Fibroblast of skin of right quadriceps (primary cell): ENCODE measurements around the gene HES2.
"Not testable (repeated sequence)": the region's sequence is repeated elsewhere in the genome, so short reads cannot be mapped to it uniquely, and the experiment has no call there.

Experiments used
- DNase-seq: peaks from one replicate; pipeline ENCODE4 v3.0.0-alpha.2; 2013

HES2 gene

DNA sequence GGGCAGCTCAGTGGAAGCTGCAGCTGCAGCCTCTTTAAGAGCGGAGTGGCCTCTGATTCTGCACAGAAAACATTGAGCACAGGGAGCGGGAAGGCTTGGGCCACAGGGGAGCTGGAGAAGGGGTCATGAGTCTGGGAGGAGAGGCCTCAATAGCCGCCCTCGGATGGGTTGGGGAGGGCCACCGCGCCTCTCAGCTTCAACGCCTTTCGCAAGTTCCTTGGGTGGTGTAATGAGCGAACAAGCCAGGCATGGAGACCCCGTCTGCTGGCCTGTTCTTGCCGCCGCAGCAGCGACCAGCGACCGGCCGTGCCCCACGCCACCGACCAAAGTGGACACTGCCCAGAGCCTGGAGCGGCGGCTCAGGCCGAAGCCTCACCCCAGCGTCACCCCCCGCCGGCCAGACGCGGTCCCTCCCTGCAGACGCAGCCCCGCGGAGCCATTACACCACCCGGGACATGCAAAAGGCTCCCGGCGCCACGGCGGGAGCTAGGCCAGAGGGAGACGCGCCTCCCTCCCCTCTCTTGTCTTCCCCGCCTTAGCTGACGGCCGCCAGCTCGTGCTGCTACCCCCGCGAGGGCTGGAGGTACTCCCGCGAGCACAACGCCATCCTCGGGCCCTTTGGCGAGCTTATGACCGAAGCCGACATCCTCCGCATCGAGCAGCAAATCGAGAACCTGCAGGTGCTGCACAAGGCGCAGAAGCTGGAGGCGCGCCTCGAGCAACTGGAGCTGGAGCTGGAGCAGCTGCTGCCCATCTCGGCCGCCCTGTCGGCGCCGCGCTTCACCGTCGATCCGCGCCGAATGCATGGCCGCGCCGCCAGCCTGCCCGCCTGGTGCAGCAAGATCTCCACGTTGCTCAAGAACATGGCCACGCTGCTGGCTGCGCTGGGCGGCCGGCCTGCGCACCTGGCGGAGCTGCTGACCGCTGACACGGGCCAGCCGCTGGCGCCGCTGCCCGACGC is 34.5 kb upstream of the HES2 start:
- not testable (repeated sequence) for DNase-seq

DNA sequence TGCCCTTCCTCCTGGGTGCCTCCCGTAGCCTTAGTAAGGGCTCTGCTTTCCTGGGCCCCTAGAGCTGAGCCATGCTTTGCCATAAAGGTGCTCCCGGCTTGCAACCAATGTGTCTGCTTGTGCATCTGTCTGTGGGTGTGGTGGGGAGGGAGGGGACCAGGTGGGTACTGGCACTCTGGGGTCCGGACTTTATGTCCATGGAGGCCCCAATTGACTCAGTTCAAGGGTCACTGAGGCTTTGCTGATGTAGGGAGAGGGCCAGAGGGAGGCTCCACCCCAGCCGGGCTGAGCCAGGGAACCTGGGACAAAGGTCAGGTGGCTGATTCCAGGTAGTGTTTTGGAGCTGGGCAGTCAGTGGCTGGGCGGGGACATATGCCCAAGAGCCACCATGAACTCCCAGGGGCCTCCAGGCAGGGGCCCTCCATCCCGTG is 31.2 kb upstream of the HES2 start:
- DNase-seq = no peak

DNA sequence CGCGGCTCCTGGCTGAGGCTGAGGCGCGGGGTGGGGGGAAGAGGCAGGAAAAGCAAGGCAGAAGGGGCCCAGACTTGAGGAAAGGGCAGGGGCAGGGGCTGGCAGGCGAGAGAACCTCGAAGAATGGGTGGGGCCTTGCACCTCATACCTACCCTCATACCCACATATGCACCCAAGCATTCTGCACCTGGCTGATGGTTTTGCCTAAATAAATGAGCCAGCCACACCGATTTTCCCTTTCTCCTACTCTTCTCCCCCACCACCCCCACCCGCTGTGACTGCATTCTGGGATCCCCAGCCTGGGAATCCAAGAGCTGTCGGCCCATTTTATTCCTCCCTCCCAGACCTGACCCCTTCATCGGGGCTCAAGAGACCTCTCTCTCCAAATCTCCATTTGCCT is 30.8 kb upstream of the HES2 start:
- DNase-seq = not testable (repeated sequence)

DNA sequence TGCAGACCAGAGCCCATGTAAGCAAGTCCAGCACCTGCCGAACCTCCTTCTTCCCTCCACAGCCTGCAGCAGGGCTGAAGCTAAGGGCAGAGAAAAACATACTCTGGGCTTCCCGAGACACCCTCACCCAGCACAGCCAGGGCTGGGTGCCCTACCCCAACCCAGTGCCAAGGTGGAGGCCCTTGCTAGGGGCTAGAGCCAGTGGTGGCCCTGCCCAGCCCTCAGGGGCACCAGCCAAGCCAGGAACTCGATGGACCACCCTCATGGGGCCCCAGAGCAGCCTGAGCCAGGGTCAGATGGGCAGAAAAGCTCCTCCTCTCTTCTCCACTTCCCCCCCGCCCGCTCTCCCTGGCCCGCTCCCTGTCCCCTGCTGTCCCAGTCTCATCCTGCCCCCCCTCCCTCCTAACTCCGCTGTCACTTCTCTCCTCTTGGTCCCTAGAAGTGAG is 30.3 kb upstream of the HES2 start:
- no peak for DNase-seq

DNA sequence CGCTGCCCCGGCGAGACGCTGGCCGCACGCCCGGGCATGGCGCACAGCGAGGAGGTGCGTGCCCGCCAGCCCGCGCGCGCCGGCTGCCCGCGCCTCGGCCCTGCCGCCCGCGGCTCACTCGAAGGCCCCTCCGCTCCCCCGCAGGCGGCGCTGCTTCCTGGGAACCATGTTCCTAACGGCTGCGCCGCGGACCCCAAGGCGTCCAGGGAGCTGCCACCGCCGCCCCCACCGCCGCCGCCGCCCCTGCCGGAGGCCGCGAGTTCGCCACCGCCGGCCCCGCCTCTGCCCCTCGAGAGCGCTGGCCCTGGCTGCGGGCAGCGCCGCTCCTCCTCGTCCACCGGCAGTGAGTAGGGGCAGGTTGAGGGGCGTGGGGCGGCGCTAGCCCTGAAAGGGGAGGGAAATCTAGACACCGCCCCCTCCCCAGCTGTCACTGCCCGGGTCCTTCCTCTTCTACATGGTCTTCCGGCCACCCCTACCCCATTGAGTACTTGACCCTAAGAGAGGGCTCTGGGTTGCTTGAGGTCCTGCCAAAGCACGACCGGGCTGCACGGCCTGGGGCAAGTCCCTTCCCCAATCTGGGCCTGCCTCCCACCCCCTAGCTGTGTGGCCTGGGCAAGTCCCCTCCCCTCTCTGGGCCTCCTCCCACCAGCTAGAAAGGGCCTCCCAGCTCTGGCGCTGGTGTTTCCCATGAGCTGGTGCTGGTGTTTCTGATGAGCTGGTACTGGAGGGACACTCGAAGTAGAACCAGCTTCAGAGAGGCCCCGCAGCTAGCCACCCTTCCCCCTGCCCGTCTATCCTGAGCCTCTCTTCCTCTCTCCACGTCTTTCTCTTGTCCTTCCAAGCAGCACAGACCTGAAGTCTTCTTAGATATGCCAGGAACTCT is 29.3 kb upstream of the HES2 start:
- no peak for DNase-seq

DNA sequence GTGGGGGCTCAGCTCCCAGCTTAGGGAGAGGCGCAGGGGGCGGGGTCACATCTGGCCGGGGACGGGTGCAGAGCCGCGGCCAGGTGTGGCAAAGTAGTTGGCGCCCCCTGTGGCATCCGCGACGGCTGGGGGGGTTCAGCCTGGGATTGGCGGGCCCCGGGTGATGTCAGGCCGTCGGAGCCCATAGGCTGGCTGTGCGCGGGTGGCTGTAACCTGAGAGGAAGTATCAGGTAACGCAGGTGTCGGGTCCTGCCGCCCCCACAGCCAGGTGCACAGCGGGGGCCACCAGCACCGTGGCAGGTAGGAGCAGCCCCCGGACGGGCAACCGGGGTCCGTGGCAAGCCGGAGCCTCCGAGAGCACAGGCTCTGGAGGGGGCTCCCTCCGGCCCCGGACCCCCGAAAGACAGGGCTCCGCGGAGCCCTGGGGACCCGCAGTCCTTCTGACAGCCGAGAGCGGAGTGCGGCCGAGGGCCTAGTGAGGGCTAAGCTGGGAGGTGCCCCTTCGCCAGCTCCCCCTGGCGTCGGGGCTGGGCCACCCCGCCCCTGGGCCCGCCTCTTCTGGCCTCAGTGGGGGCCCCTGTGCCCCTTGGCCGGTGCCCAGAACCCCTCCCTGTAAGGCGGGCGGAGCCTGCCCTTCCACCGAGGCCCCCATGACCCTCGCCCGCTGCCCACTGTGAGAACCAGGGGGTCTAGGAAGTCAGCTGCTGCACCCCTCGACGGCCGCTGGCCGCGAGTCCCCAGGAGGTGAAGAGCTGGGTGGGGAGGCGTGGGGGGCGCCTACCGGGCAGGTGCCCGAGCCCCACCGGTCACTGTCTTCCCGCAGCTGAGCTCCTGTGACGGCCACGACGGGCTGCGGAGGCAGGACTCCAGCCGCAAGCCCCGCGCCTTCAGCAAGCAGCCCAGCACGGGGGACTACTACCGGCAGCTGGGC is 28.4 kb upstream of the HES2 start:
- DNase-seq = no peak

DNA sequence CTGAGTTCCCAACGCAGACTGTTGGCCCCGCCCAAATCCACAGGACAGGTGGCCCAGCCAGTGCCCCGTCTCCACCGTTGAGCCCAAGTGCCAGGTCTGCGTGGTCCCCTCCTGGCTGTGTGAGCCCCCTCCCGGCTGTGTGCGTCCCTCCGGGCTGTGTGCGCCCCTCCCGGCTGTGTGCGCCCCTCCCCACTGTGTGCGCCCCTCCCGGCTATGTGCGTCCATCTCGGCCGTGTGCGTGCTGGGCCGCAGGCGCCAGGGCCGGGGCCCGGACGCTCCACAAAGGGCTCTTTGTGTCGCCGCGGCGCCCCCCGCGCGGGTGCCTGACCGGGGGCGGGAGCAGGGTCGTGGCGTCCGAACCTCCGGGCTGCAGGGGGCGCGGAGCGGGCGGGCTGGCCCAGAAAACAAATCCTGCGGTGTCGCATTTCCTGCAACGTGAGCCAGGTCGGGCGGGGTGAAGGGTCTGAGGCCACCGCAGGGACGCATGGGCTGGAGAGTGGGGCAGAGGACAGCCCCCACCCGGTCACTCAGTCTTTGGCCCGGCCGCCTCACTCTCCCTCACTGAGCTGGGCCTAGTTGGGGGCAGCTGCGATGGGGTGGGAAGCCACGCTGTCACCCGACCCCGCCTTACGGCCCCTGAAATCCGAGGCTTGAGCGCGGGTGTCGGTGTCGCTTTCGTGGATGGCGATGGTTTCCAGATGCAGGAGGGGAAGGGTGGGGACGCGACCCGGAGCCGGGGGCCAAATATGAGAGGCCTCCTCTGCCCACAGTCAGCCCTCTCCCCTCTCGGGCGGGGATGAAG is 27.5 kb upstream of the HES2 start:
- no peak for DNase-seq

DNA sequence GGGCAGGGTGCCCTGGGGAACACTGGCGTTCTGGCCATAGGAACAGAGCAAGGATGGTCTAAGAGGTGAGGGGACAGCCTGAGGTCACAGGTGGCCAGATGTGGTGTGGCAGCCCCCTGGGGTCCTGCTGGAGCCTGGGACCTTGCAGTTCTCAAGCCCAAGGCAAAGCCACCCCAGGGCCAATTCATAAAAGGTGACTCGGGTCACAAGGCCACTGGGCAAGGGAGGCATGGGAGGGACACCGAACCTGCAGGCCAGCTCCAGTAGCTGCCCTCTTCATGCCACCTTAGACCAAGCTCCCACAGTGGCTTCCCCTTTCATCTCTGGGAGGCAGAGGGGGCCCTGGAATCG is 26.9 kb upstream of the HES2 start:
- DNase-seq = no peak

DNA sequence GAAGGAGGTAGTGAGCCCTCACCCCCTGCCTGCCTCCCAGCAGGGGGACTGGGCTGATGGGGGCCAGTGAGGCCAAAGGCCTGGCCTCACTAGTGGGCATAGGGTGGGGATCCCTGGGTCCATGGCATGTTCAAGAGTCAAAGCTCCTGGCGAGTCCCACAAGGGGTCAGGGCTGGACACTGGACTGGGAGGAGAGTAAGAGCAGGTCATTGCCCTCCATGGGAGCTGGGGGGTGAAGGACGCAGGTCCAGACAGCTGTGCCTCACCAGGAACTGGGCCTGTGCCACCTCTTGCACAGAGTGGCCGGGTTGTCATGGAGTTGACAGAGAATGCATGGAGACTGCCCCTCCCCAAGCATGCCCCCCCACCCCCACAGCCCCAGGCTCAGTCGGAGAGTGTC is 26.2 kb upstream of the HES2 start:
- DNase-seq = not testable (repeated sequence)

DNA sequence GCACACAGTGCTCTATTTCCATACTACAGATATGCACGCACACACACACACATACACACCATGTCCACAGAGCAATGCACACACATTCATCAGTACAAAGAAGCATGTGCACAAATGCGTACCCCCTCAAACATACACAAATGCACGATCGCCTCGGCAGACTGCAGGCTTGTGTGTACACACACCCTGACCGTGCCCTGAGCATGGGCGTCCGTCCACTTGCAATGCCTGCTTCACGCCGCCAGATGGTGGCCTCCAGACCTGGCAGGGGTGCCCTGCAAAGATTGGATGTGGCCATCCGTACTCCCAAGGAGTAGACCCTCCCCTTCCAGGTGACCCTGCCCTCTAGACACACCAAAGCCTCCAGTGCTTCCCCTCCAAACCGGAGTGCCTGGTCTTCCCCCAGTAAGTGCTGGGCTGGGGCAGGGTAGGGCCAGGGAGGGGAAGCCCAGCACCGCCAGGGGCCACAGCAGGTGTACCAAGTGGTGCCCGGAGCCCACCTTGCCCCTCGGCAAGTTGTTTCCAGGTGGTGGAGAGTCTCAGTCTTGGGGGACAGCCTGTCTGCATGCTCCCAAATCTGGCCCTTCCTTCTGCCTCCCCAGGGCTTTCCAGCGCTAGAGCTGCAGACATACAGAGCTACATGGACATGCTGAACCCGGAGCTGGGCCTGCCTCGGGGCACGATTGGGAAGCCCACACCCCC is 25.5 kb upstream of the HES2 start:
- no peak for DNase-seq

DNA sequence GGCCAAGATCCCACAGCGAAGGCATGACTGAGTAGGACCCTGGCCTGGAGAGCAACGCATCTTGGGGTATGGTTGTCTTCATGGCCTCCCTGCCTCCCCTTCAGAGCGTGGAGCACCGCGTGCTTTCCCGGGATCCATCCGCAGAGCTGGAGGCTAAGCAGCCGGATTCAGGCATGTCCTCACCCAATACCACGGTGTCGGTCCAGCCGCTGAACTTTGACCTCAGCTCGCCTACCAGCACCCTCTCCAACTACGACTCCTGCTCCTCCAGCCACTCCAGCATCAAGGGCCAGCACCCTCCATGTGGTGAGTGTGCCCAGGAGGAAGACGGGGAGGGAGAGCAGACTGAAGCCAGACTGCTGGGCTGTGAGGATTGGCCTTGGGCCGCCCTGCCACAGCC is 24.7 kb upstream of the HES2 start:
- no peak for DNase-seq

DNA sequence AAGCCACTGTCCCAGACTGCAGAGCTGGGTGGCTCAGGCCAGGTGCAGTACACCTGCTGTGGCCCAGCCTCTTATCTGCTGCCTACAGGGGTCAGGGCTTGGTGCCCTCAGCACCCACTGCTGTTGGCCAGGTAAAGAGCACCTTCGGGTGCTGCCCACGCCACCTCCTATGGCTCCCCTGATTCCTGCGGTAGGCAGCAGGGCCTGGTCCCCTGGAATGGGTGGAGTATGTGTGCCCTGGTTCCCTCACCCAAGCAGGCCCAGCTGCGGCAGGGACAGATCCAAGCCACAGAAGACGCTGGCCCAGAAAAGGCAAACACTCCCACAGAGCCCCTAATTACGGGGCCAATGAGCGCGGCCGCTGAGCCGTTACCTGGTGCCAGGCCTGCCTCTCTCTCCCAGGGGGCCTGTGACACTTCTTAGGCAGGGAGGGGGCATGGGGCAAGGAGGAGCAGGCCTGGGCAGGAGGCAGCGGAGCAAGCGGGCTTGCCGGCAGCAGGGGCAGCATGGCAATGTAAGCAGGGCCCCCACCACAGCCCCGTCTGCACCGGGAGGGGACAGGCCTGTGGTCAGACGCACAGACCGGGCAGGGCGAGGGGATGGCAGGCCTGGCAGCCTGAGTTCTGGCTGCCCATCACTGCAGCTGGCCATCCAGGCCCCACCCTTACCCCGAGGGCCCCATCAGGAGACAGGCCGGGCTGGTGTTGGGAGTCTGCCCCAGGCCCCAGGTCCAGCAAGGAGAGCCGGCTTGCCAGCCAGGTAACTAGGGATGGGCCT is 23.8 kb upstream of the HES2 start:
- no peak for DNase-seq

DNA sequence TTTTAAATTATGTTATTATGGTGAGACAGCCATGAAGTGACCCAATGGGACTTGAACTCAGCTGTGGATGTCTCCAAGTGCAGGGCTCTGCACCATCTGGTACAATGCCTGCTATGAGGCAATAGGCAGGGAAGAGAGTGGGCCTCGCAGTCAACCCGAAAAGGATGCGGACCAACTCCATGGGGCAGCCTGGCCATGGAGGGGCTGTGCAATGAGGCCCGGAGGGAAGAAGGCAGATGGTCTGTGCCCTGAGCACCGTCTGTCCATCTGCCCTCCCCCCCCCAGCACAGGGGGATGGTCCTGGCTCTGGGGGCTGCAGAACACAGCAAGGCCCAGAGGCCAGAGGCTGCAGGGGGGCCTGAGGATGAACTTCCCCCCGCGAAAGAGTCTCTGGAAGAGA is 21.9 kb upstream of the HES2 start:
- DNase-seq = no peak

DNA sequence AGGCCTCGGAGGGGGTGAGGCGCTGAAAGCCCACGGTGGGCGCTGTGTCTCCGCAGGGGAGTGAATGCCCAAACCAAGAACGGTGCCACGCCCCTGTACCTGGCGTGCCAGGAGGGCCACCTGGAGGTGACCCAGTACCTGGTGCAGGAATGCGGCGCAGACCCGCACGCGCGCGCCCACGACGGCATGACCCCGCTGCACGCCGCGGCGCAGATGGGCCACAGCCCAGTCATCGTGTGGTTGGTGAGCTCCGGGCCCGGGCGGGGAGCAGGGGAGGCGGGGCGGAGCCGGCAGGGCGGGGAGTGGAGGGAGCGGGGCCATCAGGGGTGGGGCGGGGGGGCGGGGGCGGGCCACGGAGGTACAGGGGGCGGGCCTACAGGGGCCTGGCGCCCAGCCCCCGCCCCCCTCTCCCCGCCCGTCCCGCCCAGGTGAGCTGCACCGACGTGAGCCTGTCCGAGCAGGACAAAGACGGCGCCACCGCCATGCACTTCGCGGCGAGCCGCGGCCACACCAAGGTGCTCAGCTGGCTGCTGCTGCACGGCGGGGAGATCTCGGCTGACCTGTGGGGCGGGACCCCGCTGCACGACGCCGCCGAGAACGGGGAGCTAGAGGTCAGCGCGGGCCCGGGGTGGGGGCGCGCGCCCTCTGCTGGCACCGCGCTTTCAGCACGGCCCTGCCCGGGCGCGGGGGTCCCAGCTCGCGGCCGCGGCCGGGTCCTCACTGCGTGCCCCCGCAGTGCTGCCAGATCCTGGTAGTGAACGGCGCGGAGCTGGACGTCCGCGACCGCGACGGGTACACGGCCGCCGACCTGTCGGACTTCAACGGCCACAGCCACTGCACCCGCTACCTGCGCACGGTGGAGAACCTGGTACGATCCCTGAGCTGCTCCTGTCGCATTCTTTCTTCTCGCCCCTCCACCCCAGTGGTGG is 20.7 kb upstream of the HES2 start:
- peak; percentile 35 for DNase-seq

DNA sequence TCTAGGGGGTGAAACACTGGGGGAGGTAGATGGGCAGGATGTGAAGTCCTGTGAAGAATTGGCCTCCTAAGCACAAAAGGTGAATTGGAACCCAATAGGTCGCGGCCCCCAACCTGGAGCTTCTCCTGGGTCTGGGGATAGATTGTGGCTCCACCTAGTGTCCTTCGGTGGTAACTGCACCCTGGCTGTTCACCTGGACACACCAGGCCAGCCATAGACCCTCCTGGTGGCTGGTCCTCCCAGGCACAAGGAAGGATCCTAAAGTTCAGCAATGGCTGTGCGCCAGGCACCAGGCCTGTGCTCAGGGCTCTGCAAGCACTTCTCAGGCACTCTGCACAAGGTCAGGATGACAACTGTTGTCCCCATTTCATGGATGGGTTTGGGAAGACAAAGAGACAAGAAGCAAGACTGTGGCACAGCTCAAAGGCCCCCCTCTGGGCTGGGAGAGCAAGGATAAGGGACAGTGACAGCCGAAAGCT is 18.4 kb upstream of the HES2 start:
- peak; percentile 31 for DNase-seq

DNA sequence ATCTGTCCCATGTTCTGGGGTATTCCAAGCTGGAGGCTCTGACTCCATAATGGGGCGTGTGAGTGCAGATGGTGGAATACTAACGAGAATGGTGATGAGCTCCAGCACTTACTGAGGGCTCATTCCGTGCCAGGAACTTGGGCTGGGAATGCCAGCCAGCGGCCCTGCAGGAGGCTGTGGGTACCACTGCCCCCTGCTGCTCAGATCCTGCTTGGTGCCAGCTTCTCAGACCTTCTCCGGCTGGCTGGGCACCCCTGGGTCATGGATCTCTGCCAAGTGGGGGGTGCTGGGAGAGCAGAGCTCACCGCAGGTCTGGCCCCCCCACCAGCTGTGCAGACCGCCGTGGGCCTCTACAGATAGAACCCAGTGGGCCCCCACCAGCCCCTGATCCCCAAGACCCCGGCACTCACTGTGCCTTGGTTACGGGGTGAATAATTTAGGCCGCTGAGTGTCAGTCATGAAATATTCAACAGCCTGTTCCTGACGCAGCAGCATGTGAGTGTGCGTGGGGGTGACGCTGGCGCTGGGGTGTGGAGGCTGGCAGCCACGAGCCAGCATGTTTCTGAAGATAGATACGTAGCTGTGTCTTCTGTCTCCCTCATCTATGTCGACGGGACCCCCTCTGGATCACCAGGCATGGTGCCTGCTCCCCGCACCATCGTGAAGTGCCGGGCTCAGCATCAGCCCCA is 17.4 kb upstream of the HES2 start:
- not testable (repeated sequence) for DNase-seq

DNA sequence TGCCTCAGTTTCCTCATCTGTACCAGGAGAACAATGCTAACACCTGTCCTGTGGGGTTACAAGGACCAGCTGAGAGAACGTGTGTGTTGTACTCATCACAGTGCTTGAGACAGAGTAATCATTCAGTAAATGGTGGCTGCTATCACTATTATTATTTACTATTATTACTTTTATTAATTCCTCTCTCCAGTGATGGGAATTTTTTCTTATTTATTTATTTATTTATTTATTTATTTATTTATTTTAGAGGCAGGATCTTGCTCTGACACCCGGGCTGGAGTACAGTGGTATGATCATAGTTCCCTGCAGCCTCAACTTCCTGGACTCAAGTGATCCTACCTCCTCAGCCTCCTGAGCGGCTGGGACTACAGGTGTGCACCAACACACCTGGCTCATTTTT is 16.6 kb upstream of the HES2 start:
- DNase-seq = not testable (repeated sequence)

DNA sequence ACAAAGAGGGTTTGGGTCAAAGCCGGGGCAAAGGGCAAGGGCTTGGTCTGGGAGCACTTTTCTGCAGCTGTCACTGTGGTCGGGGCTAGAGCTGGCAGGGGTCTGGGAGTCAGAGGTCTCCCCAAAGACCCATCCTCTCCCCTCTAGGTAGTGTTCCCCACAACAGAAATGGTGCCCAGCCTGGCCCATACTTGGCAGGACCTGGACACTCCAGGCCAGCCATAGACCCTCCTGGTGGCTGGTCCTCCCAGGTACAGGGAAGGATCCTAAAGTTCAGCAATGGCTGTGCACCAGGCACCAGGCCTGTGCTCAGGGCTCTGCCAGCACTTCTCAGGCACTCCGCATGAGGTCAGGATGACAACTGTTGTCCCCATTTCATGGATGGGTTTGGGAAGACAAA is 15.8 kb upstream of the HES2 start:
- no peak for DNase-seq
